NCI-H2196 treated with DMSO at 0.1 percent for 48 hours (cell line): Measurements from ENCODE around the gene HOXB2.
A peak's percentile ranks its signal among the peaks of the same experiment; 100 is the strongest.
"Not testable (repeated sequence)": the region's sequence is repeated elsewhere in the genome, so short reads cannot be mapped to it uniquely, and the experiment has no call there.

Experiments
- DNase-seq: peaks from one replicate; lab custom pipeline; 2025; ENCODE audit not compliant: unreplicated experiment; lab: John Stamatoyannopoulos, UW

Gene HOXB2

GRCh38 chr17:48541577-48542113, 3.3 kb downstream of the HOXB2 start:
- no peak for DNase-seq

GRCh38 chr17:48541036-48541576, 3.8 kb downstream of the HOXB2 start:
- DNase-seq = no peak

- DNase-seq = no peak
Observed at GRCh38 chr17:48540213-48540612, 4.7 kb downstream of the HOXB2 start.

GRCh38 chr17:48539177-48539576, 5.7 kb downstream of the HOXB2 start:
- DNase-seq = no peak

GRCh38 chr17:48537316-48537715, 7.6 kb downstream of the HOXB2 start:
- no peak for DNase-seq

GRCh38 chr17:48535793-48536559, 8.9 kb downstream of the HOXB2 start:
- not testable (repeated sequence) for DNase-seq

- DNase-seq = no peak
Observed at GRCh38 chr17:48532261-48532660, 12.6 kb downstream of the HOXB2 start.

GRCh38 chr17:48530887-48531272, 14.0 kb downstream of the HOXB2 start, which contains the start of gene HOXB1:
Gene HOXB1, minus strand, starts transcription at chr17:48531011. Its CDS starts 107 bp downstream, at chr17:48530904.
- DNase-seq = no peak

- no peak for DNase-seq
Observed at GRCh38 chr17:48530208-48530886, 14.6 kb downstream of the HOXB2 start.

- DNase-seq = no peak
Observed at GRCh38 chr17:48529683-48530009, 15.3 kb downstream of the HOXB2 start.

GRCh38 chr17:48528936-48529682, 15.8 kb downstream of the HOXB2 start:
- DNase-seq = no peak

GRCh38 chr17:48528153-48528935, 16.6 kb downstream of the HOXB2 start:
- DNase-seq = no peak

- no peak for DNase-seq
Observed at GRCh38 chr17:48527547-48527932, 17.4 kb downstream of the HOXB2 start.

GRCh38 chr17:48526608-48527546, 18.0 kb downstream of the HOXB2 start:
- no peak for DNase-seq

- DNase-seq = no peak
Observed at GRCh38 chr17:48523010-48523409, 21.9 kb downstream of the HOXB2 start.

- peak; percentile 85 for DNase-seq
Observed at GRCh38 chr17:48522031-48522653, 22.8 kb downstream of the HOXB2 start.

GRCh38 chr17:48520631-48521079, 24.3 kb downstream of the HOXB2 start:
- DNase-seq = no peak

GRCh38 chr17:48519427-48519826, 25.5 kb downstream of the HOXB2 start:
- DNase-seq = no peak

- DNase-seq = no peak
Observed at GRCh38 chr17:48517478-48517877, 27.4 kb downstream of the HOXB2 start.
